ENCODE data around the gene NT5DC1.

NT5DC1 gene

DNA sequence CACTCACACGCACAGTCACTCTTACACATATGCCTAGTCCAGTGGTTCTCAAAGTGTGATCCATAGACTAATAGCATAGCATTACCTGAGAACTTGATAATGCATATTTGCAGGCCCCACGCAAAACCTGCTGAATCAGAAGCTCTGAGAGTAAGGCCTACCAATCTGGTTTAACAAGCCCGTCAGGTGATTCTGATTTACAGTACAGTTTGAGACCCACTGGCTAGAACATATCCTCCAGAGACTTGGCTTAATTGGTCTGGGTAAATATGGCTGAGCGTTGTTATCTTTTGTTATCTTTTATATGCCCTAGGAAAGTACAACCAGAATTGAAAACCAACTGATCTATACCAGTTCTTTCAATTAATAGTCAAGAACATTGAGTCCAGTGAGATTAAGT, 143.6 kb downstream of the NT5DC1 start:
- no peak for DNase-seq (ENCODE audit: low read depth)

DNA sequence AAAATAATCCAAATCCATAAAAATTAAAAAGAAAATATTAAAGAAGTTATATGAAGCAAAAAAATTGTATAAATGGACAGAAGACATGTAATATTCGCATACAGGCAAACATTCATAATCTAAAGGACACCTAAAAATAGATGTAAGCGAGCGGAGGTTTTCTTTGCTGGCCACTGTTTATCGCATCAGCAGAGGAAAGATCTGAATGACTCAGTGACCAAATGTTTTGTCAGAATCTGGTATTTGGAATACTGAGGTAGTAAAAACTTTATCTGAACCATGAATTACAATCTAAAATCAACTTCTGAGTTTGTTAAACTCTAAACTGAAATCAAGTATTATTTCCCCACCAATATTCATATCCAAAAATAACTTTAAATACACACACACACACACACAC, 145.4 kb downstream of the NT5DC1 start:
- DNase-seq (ENCODE audit: low read depth) = no peak

DNA sequence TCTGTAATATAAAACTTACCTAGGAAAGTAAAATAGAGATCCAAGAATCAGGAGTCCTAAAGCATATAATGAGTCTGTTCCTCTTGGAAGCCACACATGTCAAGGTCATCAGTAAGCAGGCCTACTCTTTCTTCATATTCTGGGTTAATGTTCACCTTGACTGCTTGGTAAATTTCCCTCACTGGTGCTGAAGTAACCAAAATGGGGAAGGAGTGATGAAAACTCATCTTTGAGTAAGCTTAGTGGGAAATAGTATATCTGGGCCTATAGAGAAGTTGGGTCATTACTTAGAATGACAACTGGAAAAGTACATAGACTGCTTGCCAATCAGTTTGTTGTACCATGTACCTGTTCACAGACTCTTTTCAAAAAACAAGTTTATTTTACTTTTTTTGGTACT, 146.6 kb downstream of the NT5DC1 start:
- no peak for DNase-seq (ENCODE audit: low read depth)

DNA sequence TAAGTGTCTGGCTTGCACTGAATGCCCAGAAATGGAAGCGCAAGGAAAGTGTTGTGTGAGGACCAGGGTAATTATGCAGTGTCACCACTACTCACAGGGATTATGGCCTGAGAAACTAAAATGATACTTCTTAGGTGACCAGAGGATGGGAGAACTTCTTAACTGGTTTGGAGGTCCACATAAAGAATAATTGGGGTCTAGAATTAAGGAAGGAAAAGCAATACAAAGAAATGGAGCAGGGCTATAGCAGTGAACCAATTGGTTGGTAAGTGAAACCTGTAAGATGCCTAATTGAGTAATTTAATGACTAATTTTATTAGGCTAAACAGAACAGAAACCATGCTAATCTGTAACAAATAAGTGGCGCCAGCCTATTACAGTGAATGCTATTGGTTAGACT, 147.9 kb downstream of the NT5DC1 start:
- DNase-seq (ENCODE audit: low read depth) = no peak

DNA sequence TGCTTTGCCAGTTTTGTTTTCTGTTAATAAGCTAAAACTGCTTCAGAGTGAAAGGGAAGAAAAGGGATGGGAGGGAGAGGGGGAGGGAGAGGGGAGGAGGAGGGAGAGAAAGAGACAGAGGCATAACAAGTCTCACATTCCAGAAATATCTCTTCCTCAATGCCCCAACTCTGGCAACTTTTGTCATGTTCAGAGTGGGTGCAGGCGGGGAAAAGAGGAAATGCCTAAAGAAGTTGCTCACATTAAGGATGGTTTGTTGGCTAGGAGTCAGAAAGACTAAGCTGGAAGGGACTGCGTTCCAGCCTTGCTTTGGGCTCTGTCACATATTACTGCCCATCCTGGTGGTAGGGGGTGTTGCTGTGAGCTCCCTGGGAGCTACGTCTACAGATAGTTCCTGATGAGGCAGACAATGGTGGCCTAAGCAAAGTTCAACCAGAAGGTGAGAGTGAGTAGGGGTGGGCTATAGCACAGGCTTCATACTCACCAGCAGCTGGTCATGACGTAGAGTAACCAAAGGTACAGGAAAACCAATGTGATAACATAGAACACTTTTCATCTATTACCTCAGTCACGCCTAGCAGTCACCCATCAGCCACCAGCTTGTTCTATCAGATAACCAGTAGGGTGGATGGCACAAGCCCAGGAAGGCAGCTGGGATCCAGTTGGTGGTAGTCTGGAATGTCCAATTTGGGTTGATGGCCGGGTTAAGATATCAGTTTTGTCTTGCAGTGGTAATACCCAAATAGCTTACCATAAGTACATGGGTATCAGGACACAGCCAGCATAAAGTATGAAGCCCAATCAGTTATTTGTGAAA, 151.1 kb downstream of the NT5DC1 start:
- no peak for DNase-seq (ENCODE audit: low read depth)

DNA sequence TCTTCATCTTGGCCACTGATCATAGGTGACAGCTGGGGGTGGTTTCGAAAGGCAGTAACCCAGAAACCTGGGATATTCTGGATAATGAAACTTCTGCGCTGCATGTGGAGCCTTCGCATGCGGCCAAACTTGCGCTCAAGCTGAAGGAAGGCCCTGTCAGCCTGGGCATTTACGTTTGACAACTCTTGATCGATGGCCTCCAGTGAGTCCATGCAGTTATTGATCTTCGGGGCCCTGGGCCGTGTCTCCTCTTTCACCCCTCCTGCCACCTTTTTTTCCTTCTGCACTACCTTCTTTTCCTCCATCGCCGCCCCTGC, 152.5 kb downstream of the NT5DC1 start:
- DNase-seq (ENCODE audit: low read depth) = no peak

DNA sequence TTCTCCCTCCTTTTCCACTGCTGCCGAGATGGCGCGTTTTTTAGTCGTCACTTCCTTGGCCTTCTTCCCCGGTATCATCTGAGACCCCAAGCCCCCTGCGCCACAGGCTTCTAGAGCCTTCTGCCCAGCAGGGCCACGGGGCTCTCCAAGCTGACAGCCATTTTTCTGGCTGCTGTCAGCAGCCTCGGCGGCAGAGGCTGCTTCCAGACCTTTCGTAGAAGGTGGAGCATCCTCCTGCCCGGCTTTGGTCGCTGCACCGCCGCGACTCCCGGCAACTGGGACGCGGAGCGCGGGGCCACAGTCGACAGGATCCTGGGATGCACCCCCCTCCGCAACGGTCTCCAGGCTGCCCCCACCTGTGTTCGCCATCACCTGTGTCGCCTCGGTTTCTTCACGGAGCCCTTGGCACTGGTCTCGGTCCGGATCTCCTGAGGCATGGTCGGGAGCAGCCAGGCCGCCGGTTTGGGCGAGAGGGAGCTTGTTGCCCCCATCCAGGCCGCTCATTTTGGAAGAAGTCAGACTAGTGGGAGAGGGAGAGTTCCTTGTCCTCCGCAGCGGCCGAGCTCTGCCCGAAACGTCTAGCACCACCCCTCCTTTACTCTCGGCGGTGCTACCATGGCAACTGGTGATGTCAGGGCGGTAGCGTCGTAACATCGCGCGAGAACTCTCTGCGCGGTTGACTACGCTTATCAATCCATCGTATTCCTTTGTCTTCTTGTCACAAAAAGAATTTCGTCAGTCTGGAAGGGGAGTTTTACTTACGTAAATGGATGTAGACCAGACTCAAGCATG, 153.0 kb downstream of the NT5DC1 start, which contains the start of gene TSPYL4:
Gene TSPYL4 (minus strand): TSS at position 571 of the 792 bp plus-strand sequence. CDS start 67 bp downstream, at position 504.
- peak; percentile 85 for DNase-seq (ENCODE audit: low read depth)

DNA sequence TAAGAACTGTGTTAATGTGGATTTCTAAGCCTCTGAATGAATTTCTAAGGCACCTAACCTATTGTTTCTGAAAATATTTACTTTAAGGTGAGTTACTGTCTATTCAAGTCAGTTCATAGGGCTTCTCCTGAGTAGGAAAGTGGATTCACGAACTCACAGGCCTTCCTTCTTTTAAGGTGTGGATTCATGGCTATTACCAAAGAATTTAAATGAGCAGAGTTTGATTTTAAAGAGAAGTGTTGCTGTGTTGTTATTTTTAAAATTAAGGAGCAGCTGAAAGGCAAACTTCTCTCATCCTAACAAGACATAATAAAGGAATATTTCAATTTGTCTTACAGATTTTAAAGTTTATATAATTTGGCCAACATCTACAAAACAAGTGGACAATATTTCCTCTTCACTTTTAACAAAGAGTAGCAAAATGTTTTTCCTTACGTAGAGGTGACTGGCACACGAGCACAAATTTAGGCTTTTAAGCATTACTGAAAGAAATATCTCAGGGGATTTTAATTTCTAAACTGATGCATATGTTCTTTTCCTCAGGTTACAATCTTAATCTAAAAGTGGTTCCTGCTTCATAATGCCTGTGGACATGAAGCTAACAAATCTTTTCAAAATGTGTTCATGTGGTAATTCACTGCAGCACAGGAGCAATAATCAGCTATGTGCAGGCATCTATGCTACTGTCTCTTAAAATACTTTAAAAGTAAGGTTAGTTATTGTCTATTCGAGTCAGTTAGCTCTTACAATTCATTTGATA, 153.8 kb downstream of the NT5DC1 start:
- no peak for DNase-seq (ENCODE audit: low read depth)

DNA sequence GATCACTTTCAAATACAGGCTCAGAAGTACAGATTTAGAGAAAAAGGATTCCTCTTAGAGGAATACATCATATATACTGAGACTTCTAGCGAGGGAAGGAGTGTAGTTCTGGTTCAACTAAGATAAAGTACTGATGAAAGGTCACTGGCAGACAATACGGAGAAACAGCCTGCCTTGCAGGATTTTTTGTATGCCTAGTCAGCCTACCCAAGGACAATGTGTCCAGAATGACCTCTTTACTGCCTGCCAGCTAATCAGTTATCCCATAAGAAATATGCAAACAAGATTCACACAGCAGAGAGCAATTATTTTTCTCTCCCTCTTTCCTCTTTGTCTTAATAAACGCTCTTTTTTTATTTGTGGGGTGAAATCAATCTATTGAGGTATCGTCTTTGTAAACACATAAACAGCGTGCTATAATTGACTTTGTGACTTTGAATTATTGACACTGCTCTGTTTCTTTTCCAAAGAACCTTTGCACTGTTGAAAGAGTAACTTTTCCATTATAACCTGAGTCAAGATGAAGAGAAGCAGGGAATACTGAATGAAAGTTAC, 154.7 kb downstream of the NT5DC1 start:
- no peak for DNase-seq (ENCODE audit: low read depth)

DNA sequence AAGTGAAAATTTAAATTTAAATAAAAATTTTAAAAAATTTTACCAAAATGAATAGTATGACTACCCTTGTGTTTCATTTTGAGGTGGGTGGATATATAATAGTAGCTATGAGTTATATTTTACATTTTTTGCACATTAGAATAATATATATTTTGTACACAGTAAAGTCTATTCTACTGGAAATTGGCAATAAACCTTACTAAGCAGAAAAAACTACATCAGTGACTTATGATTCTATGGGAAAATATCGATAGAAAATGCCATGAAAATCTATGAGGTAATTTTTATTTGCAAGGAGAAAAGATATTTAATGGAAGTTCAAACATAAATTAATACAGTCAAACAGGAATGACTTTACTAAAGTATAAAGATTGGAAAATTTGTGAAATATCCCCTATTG, 156.0 kb downstream of the NT5DC1 start:
- DNase-seq (ENCODE audit: low read depth) = no peak

DNA sequence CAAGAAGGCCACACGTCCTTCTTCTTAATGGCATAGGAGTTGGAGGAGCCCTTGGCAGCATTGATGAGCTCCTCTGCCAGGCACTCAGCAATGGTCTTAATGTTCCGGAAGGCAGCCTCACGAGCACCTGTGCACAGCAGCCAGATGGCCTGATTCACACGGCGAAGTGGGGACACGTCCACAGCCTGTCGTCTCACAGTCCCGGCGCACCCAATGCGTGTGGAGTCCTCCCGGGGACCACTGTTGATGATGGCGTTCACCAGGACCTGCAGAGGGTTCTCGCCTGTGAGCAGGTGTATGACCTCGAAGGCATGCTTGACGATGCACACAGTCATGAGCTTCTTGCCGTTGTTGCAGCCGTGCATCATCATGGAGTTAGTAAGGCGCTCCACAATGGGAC, 157.9 kb downstream of the NT5DC1 start:
- DNase-seq (ENCODE audit: low read depth) = no peak

DNA sequence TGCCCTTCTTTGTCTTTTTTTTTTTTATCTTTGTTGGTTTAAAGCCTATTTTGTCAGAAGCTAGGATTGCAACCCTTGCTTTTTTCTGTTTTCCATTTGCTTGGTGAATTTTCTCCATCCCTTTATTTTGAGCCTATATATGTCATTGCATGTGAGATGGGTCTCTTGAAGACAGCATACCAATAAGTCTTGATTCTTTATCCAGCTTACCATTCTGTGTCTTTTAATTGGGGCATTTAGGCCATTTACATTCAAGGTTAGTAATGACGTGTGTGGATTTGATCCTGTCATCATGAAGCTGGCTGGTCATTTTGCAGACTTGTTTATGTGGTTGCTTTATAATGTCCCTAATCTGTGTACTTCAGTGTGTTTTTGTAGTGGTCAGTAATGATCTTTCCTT, 162.7 kb downstream of the NT5DC1 start:
- DNase-seq (ENCODE audit: low read depth) = no peak

DNA sequence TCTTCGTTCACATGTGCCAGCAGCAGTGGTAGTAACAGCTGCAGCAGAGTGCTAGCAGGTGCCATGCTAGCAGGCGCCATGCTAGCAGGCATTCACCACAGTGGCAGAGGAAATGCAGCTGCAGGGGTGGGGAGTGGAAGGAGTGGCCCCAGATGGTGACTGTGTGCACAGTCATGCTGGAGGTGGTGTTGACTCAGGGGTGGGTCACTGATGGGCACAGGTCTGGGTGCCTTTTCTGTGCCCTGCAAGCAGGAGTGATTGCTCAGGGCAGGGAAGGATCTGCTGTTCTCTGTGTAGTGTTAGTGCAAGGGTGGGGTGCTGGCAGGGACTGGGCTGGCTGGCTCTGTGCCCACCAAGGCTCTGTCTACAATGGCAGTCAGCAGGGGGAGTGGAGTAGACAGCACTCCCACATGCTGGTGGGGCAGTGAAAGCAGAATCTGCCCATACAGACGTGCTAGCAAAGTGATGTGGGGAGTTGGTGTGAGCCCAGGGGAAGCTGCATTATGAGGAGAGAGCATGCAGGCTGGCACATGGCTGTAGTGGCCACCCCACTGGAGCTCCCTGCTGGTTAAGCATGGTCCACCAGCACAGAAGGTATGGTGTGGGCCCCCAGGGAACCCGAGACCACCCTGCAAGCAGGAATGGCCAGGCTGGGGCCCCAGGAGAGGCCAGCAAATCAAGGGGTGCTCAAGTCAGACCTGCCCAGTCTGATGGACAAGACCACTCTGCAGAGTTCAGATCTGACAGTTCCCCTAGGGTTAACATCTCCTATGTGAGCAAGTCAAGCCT, 164.6 kb downstream of the NT5DC1 start:
- DNase-seq (ENCODE audit: low read depth) = no peak

DNA sequence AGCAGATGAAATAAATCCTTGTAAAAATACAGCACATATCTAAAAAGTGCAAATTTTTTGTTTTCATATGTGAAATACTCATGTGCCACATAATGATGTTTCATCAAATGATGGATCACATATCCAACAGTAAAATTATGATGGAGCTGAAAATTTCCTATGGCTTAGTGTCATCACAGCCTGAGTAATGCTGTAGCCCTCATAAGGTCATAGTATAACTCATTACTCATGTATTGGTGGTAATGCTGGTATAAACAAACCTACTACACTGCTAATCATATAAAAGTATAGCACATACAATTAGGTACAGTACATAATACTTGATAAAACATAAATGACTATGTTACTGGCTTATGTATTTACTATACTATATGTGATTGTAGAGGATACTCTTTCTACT, 166.2 kb downstream of the NT5DC1 start:
- DNase-seq (ENCODE audit: low read depth) = no peak

DNA sequence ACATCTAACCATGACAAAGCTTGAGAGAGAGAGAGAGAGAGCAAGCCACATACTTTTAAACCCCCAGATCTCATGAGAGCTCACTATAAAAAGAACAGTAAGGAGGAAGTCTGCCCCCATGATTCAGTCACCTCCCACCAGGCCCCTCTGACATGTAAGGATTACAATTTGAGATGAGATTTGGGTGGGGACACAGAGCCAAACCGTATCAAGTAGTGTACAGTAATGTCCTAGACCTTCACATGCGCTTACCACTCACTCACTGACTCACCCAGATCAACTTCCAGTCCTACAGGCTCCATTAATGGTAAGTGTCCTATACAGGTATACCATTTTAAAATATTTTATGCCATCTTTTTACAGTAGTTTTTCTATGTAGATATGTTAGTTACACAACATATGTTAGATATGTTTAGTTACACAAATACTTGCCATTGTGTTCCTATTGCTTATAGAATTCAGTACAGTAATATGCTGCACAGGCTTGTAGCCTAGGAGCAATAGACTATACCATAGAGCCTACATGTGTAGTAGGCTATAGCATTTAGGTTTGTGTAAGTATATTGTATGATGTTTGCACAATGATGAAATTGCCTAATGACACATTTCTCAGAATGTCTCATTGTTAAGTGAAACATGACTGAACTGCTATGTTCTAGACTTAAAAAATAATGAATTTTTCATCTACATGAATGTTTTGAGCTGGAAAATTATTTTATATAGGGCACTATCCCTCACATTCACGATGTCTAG, 167.4 kb downstream of the NT5DC1 start:
- no peak for DNase-seq (ENCODE audit: low read depth)

DNA sequence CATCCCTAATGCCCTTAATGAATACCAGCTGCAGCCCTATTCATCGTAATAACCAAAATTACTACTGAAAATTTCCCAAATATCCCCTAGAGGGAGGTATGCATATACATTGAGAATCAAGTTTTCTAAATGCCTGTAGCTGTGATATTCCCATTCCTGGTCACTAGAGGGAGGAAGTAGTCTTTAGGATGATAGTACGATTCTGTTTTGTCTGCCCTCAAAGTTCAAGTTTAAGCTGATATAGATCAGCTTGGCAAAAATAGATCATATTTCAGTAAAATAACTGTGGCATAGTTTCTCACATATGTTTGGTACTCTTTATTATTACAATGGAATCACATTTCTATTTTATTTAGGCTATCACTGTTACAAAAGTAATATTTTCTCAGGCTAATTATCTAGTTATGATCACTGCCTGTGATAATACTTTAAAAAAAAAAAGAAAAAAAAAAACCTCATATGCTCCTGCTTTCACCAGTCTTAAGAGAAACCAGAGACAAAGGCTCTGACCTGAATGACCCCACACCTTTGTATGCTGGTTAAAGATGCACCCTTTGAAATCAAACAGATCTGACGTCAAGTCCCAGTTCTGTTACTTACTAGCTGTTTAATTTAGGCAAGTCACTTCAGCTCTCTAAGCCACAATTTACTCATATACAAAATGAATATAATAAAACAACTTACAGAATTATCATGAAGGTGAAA, 168.1 kb downstream of the NT5DC1 start:
- no peak for DNase-seq (ENCODE audit: low read depth)

DNA sequence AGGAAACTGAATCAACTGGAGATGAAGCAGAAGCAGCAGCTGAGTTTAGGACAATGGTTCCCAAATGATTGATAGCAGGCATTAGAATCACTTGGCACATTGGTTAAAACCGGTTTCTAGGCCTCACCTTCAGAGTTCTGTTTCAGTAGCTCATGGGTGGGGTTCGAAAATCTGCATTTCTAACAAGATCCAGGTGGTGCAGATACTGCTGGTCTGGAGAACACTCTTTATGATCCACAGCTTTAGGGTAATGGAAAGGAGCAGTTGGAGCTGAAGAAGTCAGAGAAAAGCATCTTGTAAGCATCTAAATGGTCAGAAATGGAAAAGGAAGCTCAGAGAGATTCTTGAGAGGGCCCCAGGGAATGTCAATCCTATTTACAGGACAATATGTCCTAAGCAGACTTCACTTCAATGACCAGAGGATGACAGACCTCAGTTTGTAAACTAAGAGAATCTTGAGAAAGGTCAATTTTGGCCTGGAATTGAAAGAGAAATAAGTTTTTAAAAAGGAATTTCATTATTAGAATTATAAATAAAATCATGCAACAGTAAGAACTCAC, 170.6 kb downstream of the NT5DC1 start:
- DNase-seq (ENCODE audit: low read depth) = no peak

DNA sequence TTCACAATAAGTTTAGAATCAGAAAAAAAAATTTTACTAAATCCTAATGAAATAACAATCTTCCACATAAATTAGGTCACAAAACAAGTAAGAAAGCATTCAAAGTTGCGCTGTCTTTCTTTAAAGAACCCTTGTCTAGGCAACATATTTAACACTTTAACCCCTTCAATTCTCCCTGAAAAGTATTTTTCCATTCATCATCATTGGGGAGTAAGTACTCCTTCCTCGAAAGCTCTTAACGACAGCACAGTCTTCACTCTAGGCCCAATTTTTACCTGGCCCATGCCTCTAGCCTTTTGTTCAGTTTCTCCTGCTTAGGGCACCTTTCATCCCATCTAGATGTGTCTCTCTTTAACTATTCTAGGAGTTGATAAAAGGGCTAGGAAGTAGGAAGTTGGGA, 176.5 kb downstream of the NT5DC1 start:
- no peak for DNase-seq (ENCODE audit: low read depth)

DNA sequence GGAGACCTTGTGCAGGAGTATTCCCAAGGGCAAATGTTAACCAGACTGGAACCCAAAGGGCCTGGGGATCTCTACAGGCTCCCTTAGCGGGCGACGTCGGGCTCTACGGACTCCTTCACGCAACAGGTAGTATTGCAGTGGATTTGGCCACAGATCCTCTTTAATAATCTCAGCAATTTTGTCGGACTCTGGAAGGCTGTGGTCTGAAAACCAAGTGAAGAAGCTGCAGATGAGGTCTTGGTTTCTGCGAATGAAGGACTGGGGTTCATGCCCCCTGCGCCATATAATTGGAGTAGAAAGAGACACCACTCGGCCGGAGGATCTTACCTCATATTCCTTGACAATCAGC, 177.8 kb downstream of the NT5DC1 start:
- no peak for DNase-seq (ENCODE audit: low read depth)

DNA sequence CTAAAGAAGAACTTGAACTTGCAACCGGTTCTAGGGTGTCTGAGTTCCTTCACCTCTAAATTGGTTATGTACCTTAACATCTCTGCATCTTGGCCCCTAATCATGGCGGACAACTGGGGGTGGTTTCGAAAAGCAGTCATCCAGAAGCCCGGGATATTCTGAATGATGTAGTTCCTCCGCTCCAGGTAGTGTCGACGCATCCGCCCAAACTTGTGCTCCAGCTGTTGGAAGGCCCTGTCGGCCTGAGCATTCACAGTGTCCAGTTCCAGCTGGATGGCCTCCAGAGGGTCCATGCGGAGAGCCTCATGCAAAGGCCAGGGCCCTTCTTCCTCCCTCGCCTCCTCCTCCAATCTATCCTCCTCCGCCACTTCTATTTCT, 178.2 kb downstream of the NT5DC1 start:
- DNase-seq (ENCODE audit: low read depth) = no peak
